AG09319 (cell line): Measurements from ENCODE around the gene FLYWCH1.

ENCODE experiments used
- DNase-seq: peaks from one replicate; pipeline ENCODE4 v3.0.0-alpha.2; 2010; ENCODE audit warnings: low read depth; ENCODE audit errors: extremely low read depth
- CTCF ChIP-seq: IDR thresholded peaks from 2 replicates; pipeline ENCODE4 v1.5.1; 2011; ENCODE audit warnings: low read depth, mild to moderate bottlenecking, inconsistent platforms, low read length, moderate library complexity

The FLYWCH1 gene

GRCh38 chr16:2911638-2912329 is at the start of gene FLYWCH1:
Gene FLYWCH1 (plus strand): TSS chr16:2911931. CDS start chr16:2929686, 17,755 bp downstream.
- no peak; the same call in 1 of the 2 replicates for TF ChIP-seq CTCF

GRCh38 chr16:2865651-2866050 is 46.1 kb upstream of the FLYWCH1 start:
- no peak for TF ChIP-seq CTCF
- no peak for DNase-seq

More at GRCh38 chr16:2911638-2912329, at the start of gene FLYWCH1:
- DNase-seq, result peak; percentile 96

GRCh38 chr16:2866431-2866830 is 45.3 kb upstream of the FLYWCH1 start:
- no peak for DNase-seq
- no peak for TF ChIP-seq CTCF

GRCh38 chr16:2867661-2867986 is 44.1 kb upstream of the FLYWCH1 start:
- no peak for TF ChIP-seq CTCF
- no peak for DNase-seq

- peak; percentile 87 for DNase-seq
- peak; percentile 95 for TF ChIP-seq CTCF
Observed at GRCh38 chr16:2867987-2868789, 43.5 kb upstream of the FLYWCH1 start.

- DNase-seq, result no peak
- TF ChIP-seq CTCF, result no peak
Observed at GRCh38 chr16:2871926-2872325, 39.8 kb upstream of the FLYWCH1 start.
